HepG2 (cell line): ENCODE measurements around the gene TMEM106B. TPM values are rescaled to one million over a fixed set of nuclear protein-coding genes. Genes with fewer than 3 reads are reported as not detected.

Source experiments
- HMG20A ChIP-seq: IDR thresholded peaks from 2 replicates; pipeline ENCODE4 v1.6.1; 2016; ENCODE audit warnings: borderline replicate concordance
- HOXA5 ChIP-seq: sonication (generic); formaldehyde crosslinking; IDR thresholded peaks from 2 replicates; pipeline ENCODE4 v1.4.0; 2020; ENCODE audit warnings: missing genetic modification reagents
- JUND ChIP-seq: sonication (generic); formaldehyde crosslinking; IDR thresholded peaks from 2 replicates; pipeline ENCODE4 v1.8.0; 2022; ENCODE audit warnings: mild to moderate bottlenecking, missing genetic modification reagents
- MAZ ChIP-seq, 2 experiments: sonication (generic) in 1 of 2; formaldehyde crosslinking in 1 of 2; IDR thresholded peaks; 2 replicates each; pipeline versions ENCODE4 v1.5.0 to v1.6.1; 2012 to 2020; ENCODE audit warnings: low read depth in 2 of 2, mild to moderate bottlenecking in 2 of 2, borderline replicate concordance in 1 of 2, improper control_type of control experiment in 1 of 2, low read length in 1 of 2, missing genetic modification reagents in 1 of 2, moderate library complexity in 1 of 2
- SIX4 ChIP-seq: sonication (generic); formaldehyde crosslinking; IDR thresholded peaks from 2 replicates; pipeline ENCODE4 v1.4.0; 2020; ENCODE audit warnings: missing genetic modification reagents
- TEAD3 ChIP-seq: optimal IDR thresholded peaks from 2 replicates; pipeline ENCODE3; 2016; ENCODE audit warnings: borderline replicate concordance
- ZFX ChIP-seq: sonication (generic); formaldehyde crosslinking; IDR thresholded peaks from 2 replicates; pipeline ENCODE4 v1.4.0; 2020; ENCODE audit warnings: mild to moderate bottlenecking, low read depth, missing genetic modification reagents, moderate library complexity
- ZNF263 ChIP-seq: sonication (generic); formaldehyde crosslinking; IDR thresholded peaks from 2 replicates; pipeline ENCODE4 v1.4.0; 2020; ENCODE audit warnings: missing genetic modification reagents
- ZNF350 ChIP-seq: sonication (generic); formaldehyde crosslinking; IDR thresholded peaks from 2 replicates; pipeline ENCODE4 v1.4.0; 2020; ENCODE audit warnings: mild to moderate bottlenecking, low read depth, missing genetic modification reagents, borderline replicate concordance
- ZNF484 ChIP-seq: sonication (generic); formaldehyde crosslinking; IDR thresholded peaks from 2 replicates; pipeline ENCODE4 v1.5.1; 2020; ENCODE audit warnings: mild to moderate bottlenecking, low read depth, missing genetic modification reagents, borderline replicate concordance
- ZNF644 ChIP-seq: IDR thresholded peaks from 2 replicates; pipeline ENCODE4 v1.6.1; 2016; ENCODE audit warnings: low read depth
- polyA plus RNA-seq, 8 experiments: library from polyadenylated mRNA; depleted of rRNA in 3 of 8; stranded (reverse) in 7 of 8; unstranded in 1 of 8; fragments of >200 nt; fragmentation: Illumina TruSeq in 4 of 8; extraction: Trizol in 4 of 8; gene quantifications; 2 replicates each; pipeline versions ENCODE4 v1.2.1 to v1.2.3, GENCODE V29; 2011 to 2016; ENCODE audit warnings: low read depth in 4 of 8, missing spikeins in 1 of 8, mixed read lengths in 1 of 8; ENCODE audit not compliant: insufficient read depth in 1 of 8
- total RNA-seq, 5 experiments: library from RNA; depleted of rRNA; stranded (reverse); fragments of >200 nt; fragmentation: Illumina TruSeq; extraction: Trizol; gene quantifications; 2 replicates each; pipeline ENCODE4 v1.2.3, GENCODE V29; 2016; ENCODE audit warnings: low read depth in 1 of 5
- TF ChIP-seq, protein P1 (sequence below): sonication (generic); formaldehyde crosslinking; IDR thresholded peaks from 2 replicates; pipeline ENCODE4 v1.4.0; 2020; ENCODE audit warnings: mild to moderate bottlenecking, missing genetic modification reagents
- TF ChIP-seq, protein P2 (sequence below): sonication (generic); formaldehyde crosslinking; IDR thresholded peaks from 2 replicates; pipeline ENCODE4 v1.8.1; 2023; ENCODE audit warnings: mild to moderate bottlenecking, moderate library complexity, missing genetic modification reagents
- TF ChIP-seq, protein P3 (sequence below): sonication (generic); formaldehyde crosslinking; IDR thresholded peaks from 2 replicates; pipeline ENCODE4 v1.5.0; 2020; ENCODE audit warnings: missing genetic modification reagents, mild to moderate bottlenecking, borderline replicate concordance
- TF ChIP-seq, protein P4 (sequence below): sonication (generic); formaldehyde crosslinking; IDR thresholded peaks from 2 replicates; pipeline ENCODE4 v1.4.0; 2020; ENCODE audit warnings: low read depth, missing genetic modification reagents

The TMEM106B gene
- total and polyA plus RNA-seq, 2 of the 13 experiments (the other 11 are each of a cell fraction or from before 2014, with no cell fraction given), result 16.8 to 25.1 TPM

DNA sequence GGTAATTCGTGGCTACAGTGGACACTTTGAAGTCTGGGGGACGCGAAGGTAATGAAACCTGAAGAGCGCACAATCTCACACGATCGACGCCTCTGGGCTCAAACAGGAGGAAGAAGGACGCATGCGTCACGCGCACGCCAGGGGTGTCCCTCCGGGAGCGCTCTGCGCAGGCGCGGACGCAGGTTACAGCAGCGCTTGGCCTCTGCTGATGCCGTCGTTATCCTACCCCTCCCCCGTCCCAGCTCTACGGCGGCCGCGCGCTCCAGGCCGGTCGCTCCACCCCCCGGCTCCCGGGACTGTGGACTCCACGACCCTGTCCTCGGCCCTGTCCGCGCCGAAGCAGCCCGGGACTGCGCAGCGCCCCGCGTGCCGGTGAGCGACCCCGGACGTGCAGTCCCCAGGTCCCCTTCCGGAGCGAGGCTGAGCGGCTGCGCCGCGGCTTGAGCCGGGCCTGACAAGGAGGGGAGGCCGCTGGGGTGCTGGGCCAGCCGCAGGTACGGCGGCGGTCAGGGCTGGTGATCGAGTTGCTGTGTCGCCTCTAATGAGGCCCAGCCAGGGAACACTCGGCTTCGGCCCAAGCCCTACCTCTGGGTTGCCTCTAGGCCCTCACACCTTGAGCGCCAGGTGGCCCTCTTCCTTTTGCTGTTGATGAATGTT, at the start of gene TMEM106B (continued):
- TF ChIP-seq, protein P1, sequence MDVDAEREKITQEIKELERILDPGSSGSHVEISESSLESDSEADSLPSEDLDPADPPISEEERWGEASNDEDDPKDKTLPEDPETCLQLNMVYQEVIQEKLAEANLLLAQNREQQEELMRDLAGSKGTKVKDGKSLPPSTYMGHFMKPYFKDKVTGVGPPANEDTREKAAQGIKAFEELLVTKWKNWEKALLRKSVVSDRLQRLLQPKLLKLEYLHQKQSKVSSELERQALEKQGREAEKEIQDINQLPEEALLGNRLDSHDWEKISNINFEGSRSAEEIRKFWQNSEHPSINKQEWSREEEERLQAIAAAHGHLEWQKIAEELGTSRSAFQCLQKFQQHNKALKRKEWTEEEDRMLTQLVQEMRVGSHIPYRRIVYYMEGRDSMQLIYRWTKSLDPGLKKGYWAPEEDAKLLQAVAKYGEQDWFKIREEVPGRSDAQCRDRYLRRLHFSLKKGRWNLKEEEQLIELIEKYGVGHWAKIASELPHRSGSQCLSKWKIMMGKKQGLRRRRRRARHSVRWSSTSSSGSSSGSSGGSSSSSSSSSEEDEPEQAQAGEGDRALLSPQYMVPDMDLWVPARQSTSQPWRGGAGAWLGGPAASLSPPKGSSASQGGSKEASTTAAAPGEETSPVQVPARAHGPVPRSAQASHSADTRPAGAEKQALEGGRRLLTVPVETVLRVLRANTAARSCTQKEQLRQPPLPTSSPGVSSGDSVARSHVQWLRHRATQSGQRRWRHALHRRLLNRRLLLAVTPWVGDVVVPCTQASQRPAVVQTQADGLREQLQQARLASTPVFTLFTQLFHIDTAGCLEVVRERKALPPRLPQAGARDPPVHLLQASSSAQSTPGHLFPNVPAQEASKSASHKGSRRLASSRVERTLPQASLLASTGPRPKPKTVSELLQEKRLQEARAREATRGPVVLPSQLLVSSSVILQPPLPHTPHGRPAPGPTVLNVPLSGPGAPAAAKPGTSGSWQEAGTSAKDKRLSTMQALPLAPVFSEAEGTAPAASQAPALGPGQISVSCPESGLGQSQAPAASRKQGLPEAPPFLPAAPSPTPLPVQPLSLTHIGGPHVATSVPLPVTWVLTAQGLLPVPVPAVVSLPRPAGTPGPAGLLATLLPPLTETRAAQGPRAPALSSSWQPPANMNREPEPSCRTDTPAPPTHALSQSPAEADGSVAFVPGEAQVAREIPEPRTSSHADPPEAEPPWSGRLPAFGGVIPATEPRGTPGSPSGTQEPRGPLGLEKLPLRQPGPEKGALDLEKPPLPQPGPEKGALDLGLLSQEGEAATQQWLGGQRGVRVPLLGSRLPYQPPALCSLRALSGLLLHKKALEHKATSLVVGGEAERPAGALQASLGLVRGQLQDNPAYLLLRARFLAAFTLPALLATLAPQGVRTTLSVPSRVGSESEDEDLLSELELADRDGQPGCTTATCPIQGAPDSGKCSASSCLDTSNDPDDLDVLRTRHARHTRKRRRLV, result peak; percentile 57; the same call in 1 of the 2 replicates
- TF ChIP-seq ZNF644 (CRISPR knock-in tag) (peak; percentile 4; the same call in 1 of the 2 replicates), SIX4 (CRISPR knock-in tag) (no peak), HOXA5 (CRISPR knock-in tag) (peak; percentile 93), MAZ (IDR thresholded peaks at IDR 0.05; ENCODE audit: borderline replicate concordance, low read depth, low read length) (peak; percentile 47; the same call in 1 of the 2 replicates), MAZ (CRISPR knock-in tag; IDR thresholded peaks at IDR 0.05; ENCODE audit: low read depth) (peak; percentile 90), HMG20A (CRISPR knock-in tag) (peak; percentile 65; the same call in 1 of the 2 replicates), ZNF350 (peak; percentile 84; the same call in 1 of the 2 replicates), TEAD3 (peak; percentile 63), ZFX (peak; percentile 99), ZNF263 (CRISPR knock-in tag) (peak; percentile 76), JUND (CRISPR knock-in tag) (no peak), ZNF484 (no peak)
- TF ChIP-seq, protein P2, sequence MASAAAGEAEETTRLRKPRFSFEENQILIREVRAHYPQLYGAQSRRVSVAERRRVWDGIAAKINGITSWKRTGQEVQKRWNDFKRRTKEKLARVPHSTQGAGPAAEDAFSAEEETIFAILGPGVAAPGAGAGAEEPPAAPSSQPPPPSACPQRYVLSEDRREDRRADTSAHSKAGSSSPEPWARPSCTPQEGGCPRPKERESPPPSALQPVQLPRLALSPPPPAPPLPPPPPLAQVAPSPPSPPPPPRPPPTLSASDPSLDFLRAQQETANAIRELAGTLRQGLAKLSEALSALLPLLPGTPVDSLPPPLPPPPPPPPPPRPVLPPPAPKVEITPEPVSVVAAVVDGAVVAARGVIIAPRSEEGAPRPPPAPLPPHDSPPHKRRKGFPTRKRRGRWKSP (CRISPR knock-in tag), result peak; percentile 94
- TF ChIP-seq, protein P3, sequence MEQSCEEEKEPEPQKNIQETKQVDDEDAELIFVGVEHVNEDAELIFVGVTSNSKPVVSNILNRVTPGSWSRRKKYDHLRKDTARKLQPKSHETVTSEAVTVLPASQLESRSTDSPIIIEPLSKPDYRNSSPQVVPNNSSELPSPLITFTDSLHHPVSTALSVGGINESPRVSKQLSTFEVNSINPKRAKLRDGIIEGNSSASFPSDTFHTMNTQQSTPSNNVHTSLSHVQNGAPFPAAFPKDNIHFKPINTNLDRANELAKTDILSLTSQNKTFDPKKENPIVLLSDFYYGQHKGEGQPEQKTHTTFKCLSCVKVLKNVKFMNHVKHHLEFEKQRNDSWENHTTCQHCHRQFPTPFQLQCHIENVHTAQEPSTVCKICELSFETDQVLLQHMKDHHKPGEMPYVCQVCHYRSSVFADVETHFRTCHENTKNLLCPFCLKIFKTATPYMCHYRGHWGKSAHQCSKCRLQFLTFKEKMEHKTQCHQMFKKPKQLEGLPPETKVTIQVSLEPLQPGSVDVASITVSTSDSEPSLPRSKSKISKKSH, result peak; percentile 92
- TF ChIP-seq, protein P4, sequence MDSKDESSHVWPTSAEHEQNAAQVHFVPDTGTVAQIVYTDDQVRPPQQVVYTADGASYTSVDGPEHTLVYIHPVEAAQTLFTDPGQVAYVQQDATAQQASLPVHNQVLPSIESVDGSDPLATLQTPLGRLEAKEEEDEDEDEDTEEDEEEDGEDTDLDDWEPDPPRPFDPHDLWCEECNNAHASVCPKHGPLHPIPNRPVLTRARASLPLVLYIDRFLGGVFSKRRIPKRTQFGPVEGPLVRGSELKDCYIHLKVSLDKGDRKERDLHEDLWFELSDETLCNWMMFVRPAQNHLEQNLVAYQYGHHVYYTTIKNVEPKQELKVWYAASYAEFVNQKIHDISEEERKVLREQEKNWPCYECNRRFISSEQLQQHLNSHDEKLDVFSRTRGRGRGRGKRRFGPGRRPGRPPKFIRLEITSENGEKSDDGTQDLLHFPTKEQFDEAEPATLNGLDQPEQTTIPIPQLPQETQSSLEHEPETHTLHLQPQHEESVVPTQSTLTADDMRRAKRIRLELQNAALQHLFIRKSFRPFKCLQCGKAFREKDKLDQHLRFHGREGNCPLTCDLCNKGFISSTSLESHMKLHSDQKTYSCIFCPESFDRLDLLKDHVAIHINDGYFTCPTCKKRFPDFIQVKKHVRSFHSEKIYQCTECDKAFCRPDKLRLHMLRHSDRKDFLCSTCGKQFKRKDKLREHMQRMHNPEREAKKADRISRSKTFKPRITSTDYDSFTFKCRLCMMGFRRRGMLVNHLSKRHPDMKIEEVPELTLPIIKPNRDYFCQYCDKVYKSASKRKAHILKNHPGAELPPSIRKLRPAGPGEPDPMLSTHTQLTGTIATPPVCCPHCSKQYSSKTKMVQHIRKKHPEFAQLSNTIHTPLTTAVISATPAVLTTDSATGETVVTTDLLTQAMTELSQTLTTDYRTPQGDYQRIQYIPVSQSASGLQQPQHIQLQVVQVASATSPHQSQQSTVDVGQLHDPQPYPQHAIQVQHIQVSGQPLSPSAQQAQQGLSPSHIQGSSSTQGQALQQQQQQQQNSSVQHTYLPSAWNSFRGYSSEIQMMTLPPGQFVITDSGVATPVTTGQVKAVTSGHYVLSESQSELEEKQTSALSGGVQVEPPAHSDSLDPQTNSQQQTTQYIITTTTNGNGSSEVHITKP, result no peak
